NT2/D1 (cell line): Measurements from ENCODE around the gene BCL11B.

Experiments
- DNase-seq: peaks from one replicate; pipeline ENCODE4 v3.0.0-alpha.2; 2011; ENCODE audit warnings: low read depth, low spot score
- H3K27me3 ChIP-seq: 2 replicates; pipeline ENCODE4 v1.6.0; 2011; ENCODE audit warnings: mild to moderate bottlenecking; ENCODE audit not compliant: insufficient read length, insufficient read depth
- H3K36me3 ChIP-seq: 2 replicates; pipeline ENCODE4 v1.6.1; 2011; ENCODE audit warnings: mild to moderate bottlenecking, low read length, mixed read lengths; ENCODE audit not compliant: insufficient read depth, insufficient read length
- H3K4me1 ChIP-seq: 2 replicates; pipeline ENCODE4 v1.5.1; 2011; ENCODE audit not compliant: insufficient read depth, insufficient read length
- H3K4me3 ChIP-seq: 2 replicates; pipeline ENCODE4 v1.5.1; 2011; ENCODE audit warnings: low read depth; ENCODE audit not compliant: insufficient read length
- H3K9ac ChIP-seq: 2 replicates; pipeline ENCODE4 v1.6.0; 2011; ENCODE audit warnings: low read depth; ENCODE audit not compliant: insufficient read length
- H3K9me3 ChIP-seq: 2 replicates; pipeline ENCODE4 v1.5.1; 2011; ENCODE audit warnings: mild to moderate bottlenecking, low read length; ENCODE audit not compliant: insufficient read depth
- SUZ12 ChIP-seq: IDR thresholded peaks from 2 replicates; pipeline ENCODE4 v1.6.1; 2011; ENCODE audit not compliant: insufficient read length, insufficient read depth; ENCODE audit errors: extremely low read depth
- YY1 ChIP-seq: IDR thresholded peaks from 2 replicates; pipeline ENCODE4 v1.6.1; 2011; ENCODE audit not compliant: insufficient read length, insufficient read depth
- ZNF274 ChIP-seq: IDR thresholded peaks from 2 replicates; pipeline ENCODE4 v1.6.1; 2011; ENCODE audit warnings: mild to moderate bottlenecking, low read depth, low read length

BCL11B gene

DNA sequence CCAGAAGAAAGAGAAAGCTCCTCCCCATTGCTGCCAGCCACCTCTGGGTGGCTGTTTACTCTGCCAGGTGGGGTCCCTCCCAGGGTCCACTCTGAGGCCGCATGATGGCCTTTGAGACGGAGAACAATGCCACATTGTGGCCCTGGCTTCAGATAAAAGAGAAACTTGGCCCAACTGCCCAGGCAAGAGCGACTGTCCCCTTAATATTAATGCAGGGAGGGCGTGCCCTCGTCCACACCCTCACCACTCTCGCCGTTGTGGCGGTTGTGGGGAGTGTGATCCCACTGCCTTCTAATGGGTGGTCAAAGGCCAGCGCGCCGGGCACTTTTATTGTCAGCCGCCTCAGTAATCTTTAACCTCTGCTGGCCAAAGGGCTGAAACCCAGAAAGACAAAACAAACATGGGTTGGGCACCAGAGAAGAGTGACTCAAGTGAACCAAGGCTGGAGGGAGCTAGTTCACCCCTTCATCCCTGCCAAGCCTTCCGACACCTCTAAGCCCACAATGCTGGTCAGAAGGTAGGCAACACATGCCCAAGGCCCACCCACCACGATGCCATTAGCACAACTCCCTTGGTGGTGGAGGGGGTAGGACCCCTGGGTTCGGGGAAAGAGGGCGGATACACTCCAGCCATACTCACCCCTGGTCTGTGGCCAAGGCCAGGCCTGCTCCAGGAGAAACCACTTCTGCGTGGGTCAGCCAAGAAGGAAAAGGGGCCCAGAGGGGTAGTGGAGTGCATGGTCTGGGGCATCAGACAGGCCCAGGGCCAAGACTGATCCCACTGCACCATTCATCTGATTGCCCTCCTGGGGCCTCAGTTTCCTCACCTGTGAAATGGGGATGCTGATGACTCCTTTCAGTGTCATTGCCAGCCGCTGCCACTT lies 44.5 kb upstream of the BCL11B start:
- Histone ChIP-seq H3K4me3 (no peak overlapping the region), H3K36me3 (no peaks in the 10 kb centered on the region), H3K9ac (no peak overlapping the region), H3K9me3 (no peaks in the 10 kb centered on the region), H3K27me3 (no peaks in the 10 kb centered on the region), H3K4me1 (peaks cover 8% of the 10 kb centered on the region)
- no peak for DNase-seq
- TF ChIP-seq ZNF274 (no peak), SUZ12 (no peak), YY1 (no peak)

DNA sequence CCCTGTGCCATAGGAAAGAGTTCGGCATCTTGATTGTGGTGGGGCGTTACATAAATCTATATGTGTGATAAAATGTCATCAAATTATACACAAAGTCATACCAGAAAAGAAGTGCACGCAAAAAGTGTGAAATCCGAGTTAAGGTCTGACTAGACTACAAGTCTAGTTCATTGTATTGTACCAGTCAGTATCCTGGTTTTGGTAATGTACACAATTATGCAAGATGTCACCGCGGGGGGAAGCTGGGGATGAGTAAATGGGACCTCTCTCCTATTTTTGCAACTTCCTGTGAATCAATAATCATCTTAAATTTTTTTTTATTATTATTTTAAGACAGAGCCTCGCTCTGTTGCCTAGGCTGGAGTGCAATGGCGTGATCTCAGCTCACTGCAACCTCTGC lies 43.2 kb upstream of the BCL11B start:
- Histone ChIP-seq H3K9ac (no peak overlapping the region), H3K4me3 (no peak overlapping the region), H3K36me3 (no peaks in the 10 kb centered on the region), H3K4me1 (peaks cover 8% of the 10 kb centered on the region), H3K27me3 (no peaks in the 10 kb centered on the region), H3K9me3 (no peaks in the 10 kb centered on the region)
- DNase-seq, result no peak
- TF ChIP-seq YY1 (no peak), ZNF274 (no peak), SUZ12 (no peak)

DNA sequence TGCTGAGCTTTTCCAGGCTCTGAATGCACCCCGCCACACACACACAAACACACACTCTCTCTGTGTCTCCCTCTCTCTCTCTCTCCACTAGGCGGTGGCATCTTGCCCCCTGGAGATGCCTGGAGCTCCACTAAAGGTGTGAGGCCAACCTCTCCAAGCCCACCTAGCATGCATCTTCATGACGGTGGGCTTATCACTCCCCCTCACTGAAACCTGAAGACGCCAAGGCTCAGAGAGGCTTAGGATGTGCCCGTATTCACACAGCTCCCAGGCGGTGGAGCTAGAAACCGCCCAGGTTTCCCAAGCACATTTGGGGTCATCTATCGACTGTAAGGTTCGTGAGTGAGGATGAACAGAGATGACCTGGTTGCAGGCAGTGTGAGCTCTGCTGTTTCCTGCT lies 42.6 kb upstream of the BCL11B start:
- TF ChIP-seq SUZ12 (no peak), ZNF274 (no peak), YY1 (no peak)
- no peaks in the 10 kb centered on the region for H3K9me3 ChIP-seq

DNA sequence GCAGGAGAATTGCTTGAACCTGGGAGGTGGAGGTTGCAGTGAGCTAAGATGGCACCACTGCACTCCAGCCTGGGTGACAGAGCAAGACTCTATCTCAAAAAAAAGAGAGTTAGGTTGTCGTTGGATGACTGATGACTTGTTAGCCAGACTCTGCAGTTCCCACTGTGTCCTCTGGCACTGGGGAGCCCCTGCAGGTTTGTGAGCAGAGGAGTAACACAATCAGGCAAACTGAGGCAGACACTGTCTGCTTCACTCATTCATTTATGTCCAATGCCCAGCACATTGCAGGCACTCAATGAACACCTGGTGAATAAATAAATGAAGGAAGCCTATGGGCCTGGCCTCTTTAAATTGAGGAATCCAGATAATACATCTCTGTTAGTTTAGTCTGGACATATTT lies 41.2 kb upstream of the BCL11B start:
- no peak overlapping the region for H3K9ac ChIP-seq
- H3K4me1 ChIP-seq, result peaks cover 4% of the 10 kb centered on the region
- no peaks in the 10 kb centered on the region for H3K9me3 ChIP-seq
- no peaks in the 10 kb centered on the region for H3K27me3 ChIP-seq
- no peak for TF ChIP-seq YY1
- no peak for TF ChIP-seq ZNF274
- TF ChIP-seq SUZ12, result no peak
- DNase-seq, result no peak
- no peak overlapping the region for H3K4me3 ChIP-seq
- H3K36me3 ChIP-seq, result no peaks in the 10 kb centered on the region

More for the DNA sequence above, 42.6 kb upstream of the BCL11B start:
- peaks cover 8% of the 10 kb centered on the region for H3K4me1 ChIP-seq
- H3K9ac ChIP-seq, result no peak overlapping the region
- H3K36me3 ChIP-seq, result no peaks in the 10 kb centered on the region
- no peak for DNase-seq
- H3K27me3 ChIP-seq, result no peaks in the 10 kb centered on the region
- no peak overlapping the region for H3K4me3 ChIP-seq

DNA sequence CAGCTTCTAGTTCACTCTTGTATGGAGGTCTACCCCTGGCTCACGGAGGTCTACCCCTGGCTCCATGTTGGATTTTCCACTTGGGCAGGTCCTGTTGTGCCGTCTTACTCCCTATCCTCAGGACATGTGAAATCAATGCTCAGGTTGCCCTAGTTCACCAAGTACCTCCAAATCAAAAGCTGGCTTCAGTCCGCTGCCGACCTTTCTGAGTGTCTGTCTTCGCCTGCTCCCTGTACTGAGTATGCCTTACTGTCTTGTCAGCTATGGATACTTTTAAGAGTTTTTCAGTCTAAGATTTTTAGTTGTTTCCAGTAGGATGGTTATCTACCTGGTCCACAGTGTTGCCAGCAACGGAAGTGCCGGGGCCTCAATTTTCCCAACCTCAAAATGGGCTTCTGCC lies 40.1 kb upstream of the BCL11B start:
- Histone ChIP-seq H3K9me3 (no peaks in the 10 kb centered on the region), H3K9ac (no peak overlapping the region), H3K36me3 (no peaks in the 10 kb centered on the region), H3K27me3 (no peaks in the 10 kb centered on the region), H3K4me1 (peaks cover 4% of the 10 kb centered on the region), H3K4me3 (no peak overlapping the region)
- TF ChIP-seq YY1, result no peak
- TF ChIP-seq ZNF274, result no peak
- no peak for TF ChIP-seq SUZ12
- DNase-seq, result no peak

DNA sequence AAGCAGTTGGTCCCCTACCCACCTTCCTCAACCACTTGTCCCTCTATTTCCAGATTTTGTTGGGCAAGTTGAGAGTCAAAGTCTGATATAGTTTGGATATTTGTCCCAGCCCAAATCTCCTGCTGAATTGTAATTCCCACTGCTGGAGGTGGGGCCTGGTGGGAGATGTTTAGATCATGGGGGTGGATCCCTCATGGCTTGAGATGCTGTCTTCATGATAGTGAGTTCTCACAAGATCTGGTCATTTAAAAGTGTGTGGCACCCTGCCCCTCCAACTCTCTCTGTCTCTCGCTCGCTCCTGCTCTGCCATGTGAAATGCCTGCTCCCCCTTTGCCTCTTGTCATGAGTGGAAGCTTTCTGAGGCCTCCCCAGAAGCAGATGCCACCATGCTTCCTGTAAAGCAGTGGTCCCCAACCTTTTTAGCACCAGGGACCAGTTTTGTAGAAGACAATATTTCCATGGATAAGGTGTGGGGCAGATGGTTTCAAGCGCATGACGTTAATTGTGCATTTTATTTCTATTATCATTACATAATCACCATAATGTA lies 37.3 kb upstream of the BCL11B start:
- no peak overlapping the region for H3K9ac ChIP-seq
- H3K36me3 ChIP-seq, result no peaks in the 10 kb centered on the region
- TF ChIP-seq ZNF274 (no peak), SUZ12 (no peak), YY1 (no peak)
- H3K4me1 ChIP-seq, result peaks cover 4% of the 10 kb centered on the region
- no peak for DNase-seq
- no peaks in the 10 kb centered on the region for H3K27me3 ChIP-seq
- no peaks in the 10 kb centered on the region for H3K9me3 ChIP-seq
- H3K4me3 ChIP-seq, result no peak overlapping the region

DNA sequence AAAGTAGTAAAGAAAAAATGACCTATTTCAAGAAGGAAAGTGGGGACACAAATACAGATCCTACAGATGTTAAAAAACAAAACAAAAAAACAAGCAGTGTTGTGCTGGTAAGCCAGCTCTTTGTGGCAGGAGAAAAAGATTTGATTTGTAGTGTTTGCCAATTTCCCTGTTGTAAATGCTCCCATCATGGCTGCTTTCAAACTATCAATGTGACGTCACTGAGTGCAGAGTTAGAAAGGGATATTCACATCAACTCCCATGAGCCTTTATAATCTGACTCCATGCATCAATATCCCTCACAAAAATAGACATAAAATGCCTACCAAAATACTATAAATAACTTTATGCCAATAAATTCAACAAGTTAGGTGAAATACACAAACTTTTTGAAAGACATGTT lies 32.2 kb upstream of the BCL11B start:
- TF ChIP-seq ZNF274 (no peak), YY1 (no peak), SUZ12 (no peak)
- Histone ChIP-seq H3K4me3 (no peak overlapping the region), H3K27me3 (no peaks in the 10 kb centered on the region), H3K4me1 (no peaks in the 10 kb centered on the region), H3K36me3 (no peaks in the 10 kb centered on the region), H3K9ac (no peak overlapping the region), H3K9me3 (no peaks in the 10 kb centered on the region)
- no peak for DNase-seq

DNA sequence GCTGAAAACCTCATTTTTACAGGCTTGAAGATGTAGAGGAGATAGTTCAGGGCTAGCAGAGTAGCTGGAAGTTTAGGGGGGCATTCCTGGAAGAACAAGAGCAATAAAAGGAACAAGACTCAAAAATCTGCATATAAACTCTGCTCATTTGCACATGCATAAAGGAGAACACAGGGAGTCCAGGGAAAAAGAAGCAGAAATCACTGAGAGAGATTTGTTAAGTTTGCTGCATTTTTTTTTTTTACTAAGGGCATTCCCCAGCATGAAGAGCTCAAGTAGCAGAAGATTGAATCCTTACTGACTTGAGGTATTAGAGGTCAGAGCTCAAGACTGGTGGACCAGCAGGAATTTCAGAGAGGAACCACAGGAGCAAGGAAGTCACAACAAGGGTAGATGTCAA lies 28.2 kb upstream of the BCL11B start:
- H3K4me1 ChIP-seq, result no peaks in the 10 kb centered on the region
- H3K9me3 ChIP-seq, result no peaks in the 10 kb centered on the region
- H3K9ac ChIP-seq, result no peak overlapping the region
- DNase-seq, result peak; percentile 48
- no peaks in the 10 kb centered on the region for H3K27me3 ChIP-seq
- H3K4me3 ChIP-seq, result no peak overlapping the region
- no peak for TF ChIP-seq YY1
- TF ChIP-seq SUZ12, result no peak
- TF ChIP-seq ZNF274, result no peak
- H3K36me3 ChIP-seq, result no peaks in the 10 kb centered on the region
